PC-9 (cell line): ENCODE data around the gene TSC22D3.

Source experiments
- CTCF ChIP-seq: fragments of 200-600 bp; sonication (generic); conservative IDR thresholded peaks from 2 replicates; pipeline ENCODE4 v1.6.1; 2017; ENCODE audit warnings: mixed run types, antibody characterized with exemption, mild to moderate bottlenecking, moderate library complexity
- EZH2 ChIP-seq: fragments of 200-600 bp; sonication (generic); IDR thresholded peaks from 2 replicates; pipeline ENCODE4 v1.8.0; 2017; ENCODE audit warnings: antibody characterized with exemption, low read depth

- TF ChIP-seq CTCF (no peak), EZH2 (no peak)
Observed at GRCh38 chrX:107724653-107725052, 50.9 kb downstream of the TSC22D3 start.
